Loucy (cell line): ENCODE measurements around the gene TAS1R2.
"Not testable (repeated sequence)": the region's sequence is repeated elsewhere in the genome, so short reads cannot be mapped to it uniquely, and the experiment has no call there.

Source experiments
- EZH2phosphoT487 ChIP-seq: fragments of 200-600 bp; IDR thresholded peaks from 2 replicates; pipeline ENCODE4 v1.6.1; 2018; ENCODE audit warnings: antibody characterized with exemption, mild to moderate bottlenecking, moderate library complexity, borderline replicate concordance
- TF ChIP-seq, protein P1 (sequence below): fragments of 200-600 bp; sonication (generic); conservative IDR thresholded peaks from 2 replicates; pipeline ENCODE4 v1.5.1; 2014; ENCODE audit warnings: mild to moderate bottlenecking, antibody characterized with exemption, low read length

DNA sequence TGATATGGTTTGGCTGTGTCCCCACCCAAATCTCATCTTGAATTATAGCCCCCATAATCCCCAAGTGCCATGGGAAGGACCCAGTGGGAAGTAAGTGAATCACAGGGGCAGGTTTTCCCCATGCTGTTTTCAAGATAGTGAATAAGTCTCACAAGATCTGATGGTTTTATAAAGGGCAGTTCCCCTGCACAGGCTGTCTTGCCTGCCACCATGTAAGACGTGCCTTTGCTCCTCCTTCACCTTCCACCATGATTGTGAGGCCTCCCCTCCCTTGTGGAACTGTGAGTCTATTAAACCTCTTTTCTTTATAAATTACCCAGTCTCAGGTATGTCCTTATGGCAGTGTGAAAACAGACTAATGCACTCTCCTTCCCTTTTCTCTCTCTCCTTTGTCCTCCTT is 27.1 kb downstream of the TAS1R2 start:
- TF ChIP-seq, protein P1, sequence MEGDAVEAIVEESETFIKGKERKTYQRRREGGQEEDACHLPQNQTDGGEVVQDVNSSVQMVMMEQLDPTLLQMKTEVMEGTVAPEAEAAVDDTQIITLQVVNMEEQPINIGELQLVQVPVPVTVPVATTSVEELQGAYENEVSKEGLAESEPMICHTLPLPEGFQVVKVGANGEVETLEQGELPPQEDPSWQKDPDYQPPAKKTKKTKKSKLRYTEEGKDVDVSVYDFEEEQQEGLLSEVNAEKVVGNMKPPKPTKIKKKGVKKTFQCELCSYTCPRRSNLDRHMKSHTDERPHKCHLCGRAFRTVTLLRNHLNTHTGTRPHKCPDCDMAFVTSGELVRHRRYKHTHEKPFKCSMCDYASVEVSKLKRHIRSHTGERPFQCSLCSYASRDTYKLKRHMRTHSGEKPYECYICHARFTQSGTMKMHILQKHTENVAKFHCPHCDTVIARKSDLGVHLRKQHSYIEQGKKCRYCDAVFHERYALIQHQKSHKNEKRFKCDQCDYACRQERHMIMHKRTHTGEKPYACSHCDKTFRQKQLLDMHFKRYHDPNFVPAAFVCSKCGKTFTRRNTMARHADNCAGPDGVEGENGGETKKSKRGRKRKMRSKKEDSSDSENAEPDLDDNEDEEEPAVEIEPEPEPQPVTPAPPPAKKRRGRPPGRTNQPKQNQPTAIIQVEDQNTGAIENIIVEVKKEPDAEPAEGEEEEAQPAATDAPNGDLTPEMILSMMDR, result not testable (repeated sequence)
- not testable (repeated sequence) for TF ChIP-seq EZH2phosphoT487
